HG03521 (cell line): Measurements from ENCODE around the gene ZBTB2.
"Not testable (repeated sequence)": the region's sequence is repeated elsewhere in the genome, so short reads cannot be mapped to it uniquely, and the experiment has no call there.

ENCODE experiments used
- ATAC-seq: cut with Tn5 transposase; IDR thresholded peaks from one replicate; pipeline ENCODE4 v1.9.1; 2021; ENCODE audit warnings: mild to moderate bottlenecking, moderate library complexity; ENCODE audit not compliant: unreplicated experiment

ZBTB2 gene

GRCh38 chr6:151375833-151376232 is 15.5 kb downstream of the ZBTB2 start:
- ATAC-seq: no peak

DNA sequence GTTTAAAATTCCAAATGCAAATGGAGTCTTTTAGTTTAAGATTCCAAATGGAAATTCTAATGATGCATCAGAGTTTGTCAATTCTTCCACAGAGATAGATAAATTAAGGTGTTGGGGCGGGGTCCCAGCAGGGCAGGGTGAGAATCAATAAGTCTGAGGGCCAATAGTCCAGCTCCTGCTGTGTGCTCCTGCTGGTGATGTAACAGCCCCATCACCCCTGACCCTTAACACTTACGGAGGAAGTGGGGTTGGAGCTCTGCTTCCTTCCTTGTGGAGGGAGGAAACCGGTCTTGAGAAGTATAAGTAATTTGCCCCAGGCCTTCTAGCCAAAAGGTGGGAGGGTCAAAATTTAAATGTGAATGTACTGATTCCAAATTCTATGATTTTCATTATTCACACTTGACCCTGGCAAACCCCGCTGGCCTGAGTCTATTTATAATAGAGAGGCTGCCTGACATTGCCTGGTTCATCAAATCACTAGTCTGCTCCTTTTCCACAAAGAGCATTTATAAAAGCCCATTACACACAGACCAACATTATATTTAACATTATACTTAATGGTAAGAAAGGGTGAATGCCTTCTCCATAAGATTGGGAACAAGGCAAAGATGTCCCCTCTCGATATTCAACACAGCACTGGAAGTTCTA is 17.2 kb downstream of the ZBTB2 start:
- ATAC-seq: no peak

DNA sequence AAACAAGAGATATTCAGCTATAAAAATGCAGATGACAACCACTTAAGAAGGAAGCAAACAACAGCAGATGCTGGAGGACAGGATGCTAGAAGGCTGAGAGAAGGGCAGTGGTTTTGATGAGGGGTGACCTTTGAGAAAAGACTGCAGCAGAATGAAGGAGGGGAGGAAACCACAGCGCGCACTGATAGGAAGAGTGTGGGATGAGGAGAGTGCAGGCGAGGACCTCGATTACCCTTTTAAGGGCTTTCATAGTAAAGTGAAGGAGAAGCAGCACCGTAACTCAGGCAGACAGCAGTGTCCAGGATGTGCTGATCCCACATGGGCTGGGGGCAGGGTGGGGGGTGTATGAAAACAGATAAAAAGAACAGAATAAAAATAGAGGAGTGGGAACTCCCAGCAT is 19.2 kb downstream of the ZBTB2 start:
- ATAC-seq: no peak

DNA sequence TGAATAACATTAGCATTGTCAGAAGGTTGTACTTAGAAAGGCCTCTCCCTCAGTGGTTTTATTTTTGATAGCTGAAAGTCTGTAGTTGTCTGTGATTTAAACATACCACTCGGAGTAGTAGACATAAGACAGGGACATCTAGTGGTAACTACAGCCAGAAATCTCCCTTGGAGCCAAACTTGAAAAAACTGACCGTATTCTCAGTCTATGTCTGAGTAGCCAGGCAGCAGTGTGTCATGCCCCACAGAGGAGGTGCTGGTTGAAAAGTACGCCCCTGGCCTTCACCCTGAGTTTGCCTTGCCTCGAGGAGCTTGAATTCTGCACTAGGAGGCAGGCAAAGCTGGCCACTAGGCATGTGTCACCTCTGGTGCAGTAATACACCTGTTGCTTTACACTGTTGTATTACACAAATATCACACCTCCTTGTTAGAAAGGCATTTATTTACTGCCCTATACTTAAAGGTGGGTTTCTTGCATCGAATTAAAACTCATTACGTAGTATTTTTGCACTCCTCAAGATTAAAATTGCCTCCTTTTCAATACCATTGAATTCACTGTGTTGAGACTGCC is 20.8 kb downstream of the ZBTB2 start:
- ATAC-seq: no peak

DNA sequence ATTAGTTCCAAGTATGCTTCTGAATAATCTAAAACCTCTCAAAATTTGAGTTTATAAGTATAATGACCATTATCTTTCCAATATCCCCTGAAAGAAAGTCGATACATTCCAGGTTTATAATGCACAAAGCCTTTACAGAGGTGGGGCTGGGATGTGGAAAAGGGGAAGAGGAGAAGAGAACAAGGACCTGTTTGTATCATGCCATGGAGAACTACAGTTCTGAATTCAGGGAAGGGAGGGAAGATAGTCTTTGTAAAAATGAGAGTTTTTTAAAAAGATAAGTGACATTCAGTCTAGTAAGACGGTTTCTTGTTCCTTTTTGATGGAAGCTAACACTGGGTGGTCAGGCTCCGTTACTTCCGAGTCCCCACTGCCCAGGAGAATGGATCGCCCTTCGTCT is 26.1 kb downstream of the ZBTB2 start:
- no peak for ATAC-seq

DNA sequence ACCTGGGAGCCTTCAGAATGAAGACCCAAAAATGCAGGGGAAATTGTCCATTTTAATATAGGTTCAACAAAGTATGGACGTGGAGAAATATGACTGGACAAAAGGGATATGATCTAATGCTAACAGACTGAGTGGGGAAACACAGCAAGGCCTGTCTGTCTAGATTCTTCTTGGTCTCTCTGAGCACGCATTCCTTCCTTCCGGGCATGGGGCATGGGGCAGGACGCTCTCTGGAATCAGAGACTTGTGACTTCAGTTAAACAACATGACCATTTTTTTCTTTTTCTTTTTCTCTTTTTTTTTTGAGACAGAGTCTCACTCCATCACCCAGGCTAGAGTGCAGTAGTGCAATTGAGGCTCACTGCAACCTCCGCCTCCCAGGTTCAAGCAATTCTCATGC is 31.9 kb downstream of the ZBTB2 start:
- ATAC-seq: no peak

DNA sequence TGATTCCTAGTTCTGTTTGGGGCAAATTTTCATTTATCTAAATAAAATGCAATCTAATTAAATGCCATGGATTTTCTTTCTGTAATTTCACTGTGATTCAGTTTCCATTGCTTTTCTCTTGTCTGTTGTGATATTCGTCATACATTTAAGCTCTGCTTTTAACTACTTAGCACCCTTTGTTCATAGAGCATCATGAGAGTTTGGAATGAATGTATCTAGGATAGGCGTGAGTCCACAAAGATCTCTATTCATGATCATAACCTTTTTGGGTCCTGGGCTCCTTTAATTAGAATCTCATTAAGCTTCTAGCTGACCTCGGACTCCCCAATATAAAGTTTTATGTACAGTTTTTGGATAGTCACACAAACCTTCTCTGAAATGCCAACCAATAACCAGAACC is 32.9 kb downstream of the ZBTB2 start:
- ATAC-seq: no peak

- no peak for ATAC-seq
Observed at GRCh38 chr6:151357758-151358436, 33.5 kb downstream of the ZBTB2 start.

GRCh38 chr6:151356983-151357382 is 34.4 kb downstream of the ZBTB2 start:
- not testable (repeated sequence) for ATAC-seq

- no peak for ATAC-seq
Observed at GRCh38 chr6:151353795-151354194, 37.6 kb downstream of the ZBTB2 start.

DNA sequence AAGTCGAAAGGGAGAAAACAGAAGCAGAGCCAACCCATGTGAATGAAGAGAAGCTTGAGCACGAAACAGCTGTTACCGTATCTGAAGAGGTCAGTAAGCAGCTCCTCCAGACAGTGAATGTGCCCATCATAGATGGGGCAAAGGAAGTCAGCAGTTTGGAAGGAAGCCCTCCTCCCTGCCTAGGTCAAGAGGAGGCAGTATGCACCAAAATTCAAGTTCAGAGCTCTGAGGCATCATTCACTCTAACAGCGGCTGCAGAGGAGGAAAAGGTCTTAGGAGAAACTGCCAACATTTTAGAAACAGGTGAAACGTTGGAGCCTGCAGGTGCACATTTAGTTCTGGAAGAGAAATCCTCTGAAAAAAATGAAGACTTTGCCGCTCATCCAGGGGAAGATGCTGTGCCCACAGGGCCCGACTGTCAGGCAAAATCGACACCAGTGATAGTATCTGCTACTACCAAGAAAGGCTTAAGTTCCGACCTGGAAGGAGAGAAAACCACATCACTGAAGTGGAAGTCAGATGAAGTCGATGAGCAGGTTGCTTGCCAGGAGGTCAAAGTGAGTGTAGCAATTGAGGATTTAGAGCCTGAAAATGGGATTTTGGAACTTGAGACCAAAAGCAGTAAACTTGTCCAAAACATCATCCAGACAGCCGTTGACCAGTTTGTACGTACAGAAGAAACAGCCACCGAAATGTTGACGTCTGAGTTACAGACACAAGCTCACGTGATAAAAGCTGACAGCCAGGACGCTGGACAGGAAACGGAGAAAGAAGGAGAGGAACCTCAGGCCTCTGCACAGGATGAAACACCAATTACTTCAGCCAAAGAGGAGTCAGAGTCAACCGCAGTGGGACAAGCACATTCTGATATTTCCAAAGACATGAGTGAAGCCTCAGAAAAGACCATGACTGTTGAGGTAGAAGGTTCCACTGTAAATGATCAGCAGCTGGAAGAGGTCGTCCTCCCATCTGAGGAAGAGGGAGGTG is 38.7 kb downstream of the ZBTB2 start:
- ATAC-seq: no peak

GRCh38 chr6:151351731-151352130 is 39.6 kb downstream of the ZBTB2 start:
- ATAC-seq: no peak

DNA sequence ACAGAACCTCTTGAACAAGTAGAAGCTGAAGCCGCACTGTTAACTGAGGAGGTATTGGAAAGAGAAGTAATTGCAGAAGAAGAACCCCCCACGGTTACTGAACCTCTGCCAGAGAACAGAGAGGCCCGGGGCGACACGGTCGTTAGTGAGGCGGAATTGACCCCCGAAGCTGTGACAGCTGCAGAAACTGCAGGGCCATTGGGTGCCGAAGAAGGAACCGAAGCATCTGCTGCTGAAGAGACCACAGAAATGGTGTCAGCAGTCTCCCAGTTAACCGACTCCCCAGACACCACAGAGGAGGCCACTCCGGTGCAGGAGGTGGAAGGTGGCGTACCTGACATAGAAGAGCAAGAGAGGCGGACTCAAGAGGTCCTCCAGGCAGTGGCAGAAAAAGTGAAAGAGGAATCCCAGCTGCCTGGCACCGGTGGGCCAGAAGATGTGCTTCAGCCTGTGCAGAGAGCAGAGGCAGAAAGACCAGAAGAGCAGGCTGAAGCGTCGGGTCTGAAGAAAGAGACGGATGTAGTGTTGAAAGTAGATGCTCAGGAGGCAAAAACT is 40.1 kb downstream of the ZBTB2 start:
- ATAC-seq: no peak

- no peak for ATAC-seq
Observed at GRCh38 chr6:151350442-151351145, 40.8 kb downstream of the ZBTB2 start.

GRCh38 chr6:151349651-151350270 is 41.6 kb downstream of the ZBTB2 start:
- no peak for ATAC-seq

DNA sequence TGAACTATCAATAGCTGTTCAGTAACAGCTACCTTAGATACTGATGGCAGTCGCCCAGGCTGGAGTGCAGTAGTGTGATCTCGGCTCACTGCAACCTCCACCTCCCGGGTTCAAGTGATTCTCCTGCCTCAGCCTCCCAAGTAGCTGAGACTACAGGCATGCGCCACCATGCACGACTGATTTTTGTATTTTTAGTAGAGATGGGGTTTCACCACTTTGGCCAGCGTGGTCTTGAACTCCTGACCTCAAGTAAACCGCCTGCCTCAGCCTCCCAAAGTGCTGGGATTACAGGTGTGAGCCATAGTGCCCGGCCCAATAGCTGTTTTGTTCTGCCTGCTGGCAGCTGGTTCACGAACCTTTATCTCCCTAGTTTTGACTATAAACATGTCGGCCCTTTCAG is 48.6 kb downstream of the ZBTB2 start:
- ATAC-seq: not testable (repeated sequence)

DNA sequence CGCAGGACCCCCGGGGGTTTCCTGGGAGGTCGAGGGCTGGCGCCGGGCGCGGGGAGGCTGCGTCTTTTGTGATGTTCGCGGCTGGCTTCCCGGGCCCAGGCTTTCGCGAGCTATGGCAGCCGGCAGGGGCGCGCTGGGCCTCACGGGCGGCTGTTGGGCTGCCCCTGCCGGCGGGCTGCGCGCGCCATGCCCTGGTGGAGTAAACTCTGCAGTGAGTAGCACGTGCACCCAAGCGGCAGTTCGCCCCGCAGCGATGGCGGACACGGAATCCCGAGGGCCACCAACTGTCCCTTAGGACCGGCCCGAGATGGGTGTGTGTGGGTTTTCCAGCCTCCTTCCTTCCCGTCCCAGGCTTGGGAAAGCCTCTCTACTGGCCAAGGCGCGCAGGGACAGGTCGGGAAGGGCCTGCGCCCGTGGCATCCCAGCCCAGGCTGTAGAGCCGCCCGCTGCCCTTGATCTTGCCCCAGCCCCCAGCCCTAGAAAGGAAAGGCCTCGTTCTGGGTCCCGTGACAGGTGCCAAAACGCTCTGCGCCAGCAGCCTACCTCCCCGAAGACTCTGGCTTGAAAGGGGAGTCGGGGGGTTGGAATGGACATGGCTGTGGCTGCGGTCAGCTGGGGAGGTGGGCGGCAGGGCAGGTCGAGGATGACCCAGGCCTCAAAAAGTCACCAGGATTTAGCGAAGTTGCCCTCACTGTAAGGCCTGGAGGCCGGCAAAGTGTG is 49.7 kb downstream of the ZBTB2 start:
- no peak for ATAC-seq

- ATAC-seq: no peak
Observed at GRCh38 chr6:151340219-151340978, 51.0 kb downstream of the ZBTB2 start.

- no peak for ATAC-seq
Observed at GRCh38 chr6:151339369-151339768, 52.0 kb downstream of the ZBTB2 start.
